ENCODE results near the gene TMC5. TPM values are rescaled to one million over a fixed set of nuclear protein-coding genes. Genes with fewer than 3 reads are reported as not detected.
A peak's percentile ranks its signal among the peaks of the same experiment; 100 is the strongest.

The TMC5 gene
- total RNA-seq, 6 donors from 2014 or later = 37.1 to 99.5 (median 62.4) TPM

DNA sequence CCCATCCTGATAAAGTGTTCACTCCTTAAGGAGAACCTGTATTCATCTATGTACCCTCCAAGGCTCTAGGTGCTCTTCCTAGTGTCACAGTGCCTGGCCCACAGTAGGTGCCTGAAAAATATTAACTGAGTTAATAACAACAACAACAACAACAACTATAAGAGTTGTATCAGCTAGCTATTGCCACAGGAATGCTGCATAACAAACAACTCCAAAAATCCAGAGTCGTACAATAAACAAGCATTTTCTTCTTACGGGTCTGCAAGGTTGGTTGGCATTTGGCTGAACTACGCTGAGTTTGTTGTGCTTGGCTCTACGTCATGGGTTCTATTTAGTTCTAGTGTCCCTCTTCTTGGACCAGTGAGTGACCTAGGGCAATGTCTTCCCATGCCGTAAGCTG, 29.2 kb downstream of the TMC5 start:
- Histone ChIP-seq H3K27me3 (no peaks in the 10 kb centered on the region), H3K27ac (no peak overlapping the region), H3K9me3 (no peaks in the 10 kb centered on the region), H3K36me3 (peaks cover 0 to 24% (median 2%) of the 10 kb centered on the region in 4 donors), H3K4me3 (no peak overlapping the region), H3K4me1 (no peaks in the 10 kb centered on the region)
- ATAC-seq (ENCODE audit: low FRiP score in 2 of 2) = no peak
- TF ChIP-seq EP300 (IDR thresholded peaks at IDR 0.05) = no peak
- TF ChIP-seq CTCF (IDR thresholded peaks at IDR 0.05) = no peak
- TF ChIP-seq POLR2AphosphoS5 (IDR thresholded peaks at IDR 0.05) = no peak
- TF ChIP-seq POLR2A (IDR thresholded peaks at IDR 0.05) = no peak
- DNase-seq = no peak
- 99% methylated on average over 5 of the region's 5 CpGs for WGBS, 2 donors

DNA sequence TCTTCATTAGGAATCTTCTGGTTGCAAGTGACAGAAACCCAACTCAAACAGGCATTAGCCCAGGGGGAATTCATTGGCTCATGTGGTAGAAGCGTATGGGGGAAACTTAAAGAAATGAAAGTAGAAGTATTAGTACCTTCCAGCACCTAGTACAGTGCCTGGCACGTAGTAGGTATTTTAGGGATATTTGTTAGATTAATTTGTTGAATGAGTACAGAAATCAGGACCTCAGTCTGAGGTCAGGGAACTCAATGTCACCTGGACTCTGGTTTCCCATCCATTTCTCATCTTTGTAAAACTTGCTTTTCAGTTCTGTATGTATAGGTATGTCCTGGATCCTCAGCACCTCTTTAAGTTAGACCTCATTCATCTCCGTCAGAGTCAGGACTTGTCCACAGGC, 32.5 kb downstream of the TMC5 start:
- no peak overlapping the region for H3K27ac ChIP-seq
- WGBS, 2 donors = 86 to 95% methylated on average over 3 of the region's 3 CpGs
- no peak overlapping the region for H3K4me3 ChIP-seq
- DNase-seq = no peak
- H3K36me3 ChIP-seq = peaks cover 0 to 14% (median 2%) of the 10 kb centered on the region in 4 donors
- no peak for TF ChIP-seq EP300 (IDR thresholded peaks at IDR 0.05)
- no peak for TF ChIP-seq CTCF (IDR thresholded peaks at IDR 0.05)
- no peak for TF ChIP-seq POLR2A (IDR thresholded peaks at IDR 0.05)
- no peak for TF ChIP-seq POLR2AphosphoS5 (IDR thresholded peaks at IDR 0.05)
- no peak for ATAC-seq (ENCODE audit: low FRiP score in 2 of 2)
- no peaks in the 10 kb centered on the region for H3K4me1 ChIP-seq
- no peaks in the 10 kb centered on the region for H3K27me3 ChIP-seq
- H3K9me3 ChIP-seq = no peaks in the 10 kb centered on the region

GRCh38 chr16:19458722-19459379, 41.2 kb downstream of the TMC5 start:
- Histone ChIP-seq H3K4me1 (no peaks in the 10 kb centered on the region), H3K36me3 (peaks cover 0 to 11% (median 5%) of the 10 kb centered on the region in 4 donors), H3K4me3 (no peak overlapping the region), H3K27me3 (no peaks in the 10 kb centered on the region), H3K9me3 (no peaks in the 10 kb centered on the region), H3K27ac (no peak overlapping the region)
- 90 to 94% methylated on average over 9 of the region's 9 CpGs for WGBS, 2 donors
- DNase-seq (peak in 1 of 2 donors; percentile 45), ATAC-seq (ENCODE audit: low FRiP score in 2 of 2) (no peak)
- TF ChIP-seq POLR2AphosphoS5 (IDR thresholded peaks at IDR 0.05) = no peak
- no peak for TF ChIP-seq CTCF (IDR thresholded peaks at IDR 0.05)
- TF ChIP-seq POLR2A (IDR thresholded peaks at IDR 0.05) = no peak
- no peak for TF ChIP-seq EP300 (IDR thresholded peaks at IDR 0.05)

- no peaks in the 10 kb centered on the region for H3K9me3 ChIP-seq
- ATAC-seq (ENCODE audit: low FRiP score in 2 of 2) = no peak
- no peak for TF ChIP-seq POLR2A (IDR thresholded peaks at IDR 0.05)
- TF ChIP-seq CTCF (IDR thresholded peaks at IDR 0.05) = no peak
- TF ChIP-seq EP300 (IDR thresholded peaks at IDR 0.05) = no peak
- TF ChIP-seq POLR2AphosphoS5 (IDR thresholded peaks at IDR 0.05) = no peak
- H3K4me3 ChIP-seq = no peak overlapping the region
- peaks cover 0 to 16% (median 8%) of the 10 kb centered on the region in 4 donors for H3K36me3 ChIP-seq
- H3K27ac ChIP-seq = no peak overlapping the region
- no peaks in the 10 kb centered on the region for H3K27me3 ChIP-seq
- 87 to 93% methylated on average over 2 of the region's 2 CpGs for WGBS, 2 donors
- no peak for DNase-seq
- no peaks in the 10 kb centered on the region for H3K4me1 ChIP-seq
These were observed 42.7 kb downstream of the TMC5 start for GRCh38 chr16:19460397-19460796.

Data from upper lobe of left lung (tissue), 6 donors.